Astrocyte of the spinal cord (primary cell): Measurements from ENCODE around the gene DMBX1.

Experiments used
- DNase-seq: peaks from one replicate; pipeline ENCODE4 v3.0.0; 2011; ENCODE audit warnings: low read depth, low spot score
- H3K4me3 ChIP-seq: 2 replicates; pipeline ENCODE4 v1.5.1; 2011; ENCODE audit warnings: low read depth, mild to moderate bottlenecking, low read length, moderate library complexity
- CTCF ChIP-seq: IDR thresholded peaks from 2 replicates; pipeline ENCODE4 v1.5.1; 2012; ENCODE audit warnings: low read depth, mild to moderate bottlenecking, low read length, inconsistent platforms
- in situ Hi-C: cut with HindIII; loops from 2 replicates; pipeline ENCODE4 v1.10.0; 2017; ENCODE audit warnings: low sequenced_read_pairs

The DMBX1 gene

GRCh38 chr1:46461017-46461808 is 28.4 kb upstream of the DMBX1 start:
- in situ Hi-C loops: no loop called here
- DNase-seq: no peak
- no peak overlapping the region for H3K4me3 ChIP-seq
- no peak for TF ChIP-seq CTCF

GRCh38 chr1:46461809-46462448 is 27.7 kb upstream of the DMBX1 start:
- no peak overlapping the region for H3K4me3 ChIP-seq
- DNase-seq: no peak
- in situ Hi-C loops: no loop called here
- TF ChIP-seq CTCF: no peak

- DNase-seq: no peak
- TF ChIP-seq CTCF: no peak
- in situ Hi-C loops: no loop called here
- H3K4me3 ChIP-seq: no peak overlapping the region
Observed at GRCh38 chr1:46464013-46464548, 25.6 kb upstream of the DMBX1 start.

GRCh38 chr1:46464915-46465314 is 24.7 kb upstream of the DMBX1 start:
- no peak overlapping the region for H3K4me3 ChIP-seq
- DNase-seq: no peak
- in situ Hi-C loops: no loop called here
- no peak for TF ChIP-seq CTCF

- DNase-seq: no peak
- in situ Hi-C loops: no loop called here
- no peak for TF ChIP-seq CTCF
- no peak overlapping the region for H3K4me3 ChIP-seq
Observed at GRCh38 chr1:46465981-46466476, 23.6 kb upstream of the DMBX1 start.

GRCh38 chr1:46466477-46467182 is 23.0 kb upstream of the DMBX1 start:
- in situ Hi-C loops: no loop called here
- no peak for DNase-seq
- H3K4me3 ChIP-seq: peak overlapping the region; percentile 43
- no peak for TF ChIP-seq CTCF
